H9 (cell line): ENCODE measurements around the gene SPECC1. TPM values are rescaled to one million over a fixed set of nuclear protein-coding genes. Genes with fewer than 3 reads are reported as not detected.

Experiments used
- DNase-seq: peaks from one replicate; pipeline ENCODE4 v3.0.0-alpha.2; 2017
- H2AFZ ChIP-seq: one replicate; pipeline ENCODE4 v1.6.1; 2013; ENCODE audit warnings: mild to moderate bottlenecking, low read length, control low read depth, moderate library complexity
- H2AK5ac ChIP-seq: 2 replicates; pipeline ENCODE4 v1.6.1; 2013; ENCODE audit warnings: low read length, control low read depth, mixed read lengths; ENCODE audit not compliant: insufficient read length
- H2BK120ac ChIP-seq: one replicate; pipeline ENCODE4 v1.6.1; 2013; ENCODE audit warnings: low read depth, mild to moderate bottlenecking, low read length, control low read depth, inconsistent platforms; ENCODE audit not compliant: poor library complexity, severe bottlenecking
- H2BK12ac ChIP-seq: 2 replicates; pipeline ENCODE4 v1.6.1; 2013; ENCODE audit warnings: low read length, control low read depth, mixed read lengths, low read depth; ENCODE audit not compliant: insufficient read length
- H2BK15ac ChIP-seq: 2 replicates; pipeline ENCODE4 v1.6.1; 2013; ENCODE audit warnings: low read depth, low read length, control low read depth
- H2BK20ac ChIP-seq: one replicate; pipeline ENCODE4 v1.6.1; 2013; ENCODE audit warnings: low read depth, mild to moderate bottlenecking, low read length, control low read depth, inconsistent platforms; ENCODE audit not compliant: poor library complexity, severe bottlenecking
- H2BK5ac ChIP-seq: 2 replicates; pipeline ENCODE4 v1.6.1; 2013; ENCODE audit warnings: low read length, control low read depth, mixed read lengths; ENCODE audit not compliant: insufficient read length
- H3K14ac ChIP-seq: 2 replicates; pipeline ENCODE4 v1.6.1; 2013; ENCODE audit warnings: low read length, control low read depth; ENCODE audit not compliant: insufficient read depth
- H3K18ac ChIP-seq: 2 replicates; pipeline ENCODE4 v1.6.1; 2013; ENCODE audit warnings: low read depth, mild to moderate bottlenecking, mixed read lengths, low read length, control low read depth; ENCODE audit not compliant: insufficient read length
- H3K23ac ChIP-seq: 2 replicates; pipeline ENCODE4 v1.6.1; 2013; ENCODE audit warnings: low read length, control low read depth, mixed read lengths, low read depth; ENCODE audit not compliant: insufficient read length
- H3K23me2 ChIP-seq: 2 replicates; pipeline ENCODE4 v1.6.1; 2013; ENCODE audit warnings: low read depth, mild to moderate bottlenecking, mixed read lengths, low read length, control low read depth; ENCODE audit not compliant: insufficient read length, poor library complexity, severe bottlenecking
- H3K27ac ChIP-seq: 2 replicates; pipeline ENCODE4 v1.5.1; 2013; ENCODE audit warnings: low read length, control low read depth, mixed read lengths, low read depth; ENCODE audit not compliant: insufficient read length
- H3K27me3 ChIP-seq: 2 replicates; pipeline ENCODE4 v1.6.1; 2013; ENCODE audit warnings: low read length, control low read depth, inconsistent platforms; ENCODE audit not compliant: insufficient read depth
- H3K4ac ChIP-seq: 2 replicates; pipeline ENCODE4 v1.6.1; 2013; ENCODE audit warnings: low read depth, mild to moderate bottlenecking, control low read depth, inconsistent platforms, low read length, moderate library complexity
- H3K4me1 ChIP-seq: 2 replicates; pipeline ENCODE4 v1.6.1; 2013; ENCODE audit warnings: low read length, control low read depth, inconsistent platforms; ENCODE audit not compliant: insufficient read depth
- H3K4me2 ChIP-seq: 2 replicates; pipeline ENCODE4 v1.6.1; 2013; ENCODE audit warnings: low read length, control low read depth, mixed read lengths; ENCODE audit not compliant: insufficient read length, insufficient read depth
- H3K56ac ChIP-seq: 2 replicates; pipeline ENCODE4 v1.6.1; 2013; ENCODE audit warnings: low read depth, mild to moderate bottlenecking, mixed read lengths, low read length, control low read depth; ENCODE audit not compliant: insufficient read length
- H3K79me1 ChIP-seq: 2 replicates; pipeline ENCODE4 v1.6.1; 2013; ENCODE audit warnings: low read depth, mild to moderate bottlenecking, moderate library complexity, low read length, control low read depth, inconsistent platforms; ENCODE audit not compliant: insufficient read depth, poor library complexity, severe bottlenecking
- H3K79me2 ChIP-seq: 2 replicates; pipeline ENCODE4 v1.6.1; 2013; ENCODE audit warnings: low read length, control low read depth, inconsistent platforms; ENCODE audit not compliant: insufficient read depth
- H3K9ac ChIP-seq: 2 replicates; pipeline ENCODE4 v1.6.1; 2013; ENCODE audit warnings: low read length, control low read depth, mixed read lengths; ENCODE audit not compliant: insufficient read length; ENCODE audit errors: extremely low read depth
- H3K9me3 ChIP-seq: one replicate; pipeline ENCODE4 v1.6.1; 2013; ENCODE audit warnings: low read depth, low read length, inconsistent platforms; ENCODE audit not compliant: control insufficient read depth
- H3T11ph ChIP-seq: one replicate; pipeline ENCODE4 v1.6.1; 2013; ENCODE audit warnings: mild to moderate bottlenecking, low read length, control low read depth, inconsistent platforms
- H4K20me1 ChIP-seq: one replicate; pipeline ENCODE4 v1.6.1; 2013; ENCODE audit not compliant: control insufficient read depth, insufficient read length, insufficient read depth
- H4K5ac ChIP-seq: 2 replicates; pipeline ENCODE4 v1.6.1; 2013; ENCODE audit warnings: low read depth, mild to moderate bottlenecking, mixed read lengths, low read length, control low read depth; ENCODE audit not compliant: insufficient read length
- H4K8ac ChIP-seq: replicated peaks from 2 replicates; pipeline ENCODE4 v1.6.1; 2013; ENCODE audit warnings: low read length, control low read depth, mixed read lengths, low read depth; ENCODE audit not compliant: insufficient read length
- H4K91ac ChIP-seq: 2 replicates; pipeline ENCODE4 v1.6.1; 2013; ENCODE audit warnings: low read depth, mild to moderate bottlenecking, moderate library complexity, mixed read lengths, low read length, control low read depth; ENCODE audit not compliant: insufficient read length
- H3K27ac Mint-ChIP-seq, 3 experiments: 2 replicates in 2 of 3; 3 replicates in 1 of 3; pipeline ENCODE4 v1.8.0; 2020 to 2021; ENCODE audit warnings: mixed read lengths in 3 of 3, mild to moderate bottlenecking in 1 of 3, moderate library complexity in 1 of 3
- H3K27me3 Mint-ChIP-seq: 2 replicates; pipeline ENCODE4 v1.8.0; 2021; ENCODE audit warnings: low read depth, mild to moderate bottlenecking, moderate library complexity, mixed read lengths
- H3K36me3 Mint-ChIP-seq, 3 experiments: 2 replicates in 2 of 3; 3 replicates in 1 of 3; pipeline ENCODE4 v1.8.0; 2020 to 2021; ENCODE audit warnings: low read depth in 3 of 3, mixed read lengths in 3 of 3; ENCODE audit not compliant: insufficient read depth in 1 of 3
- H3K4me1 Mint-ChIP-seq, 2 experiments: 2 replicates each; pipeline ENCODE4 v1.8.0; 2020; ENCODE audit warnings: mixed read lengths in 2 of 2
- H3K4me3 Mint-ChIP-seq, 2 experiments: 2 replicates in 1 of 2; 3 replicates in 1 of 2; pipeline ENCODE4 v1.8.0; 2020 to 2021; ENCODE audit warnings: mild to moderate bottlenecking in 2 of 2, mixed read lengths in 2 of 2, moderate library complexity in 1 of 2
- H3K9me3 Mint-ChIP-seq, 2 experiments: 2 replicates in 1 of 2; 3 replicates in 1 of 2; pipeline ENCODE4 v1.8.0; 2020; ENCODE audit warnings: mild to moderate bottlenecking in 2 of 2, mixed read lengths in 2 of 2, moderate library complexity in 1 of 2
- CTCF ChIP-seq: fragments of 200-600 bp; sonication (generic); conservative IDR thresholded peaks from 3 replicates; pipeline ENCODE4 v1.8.0; 2021; ENCODE audit warnings: antibody characterized with exemption, mild to moderate bottlenecking
- WGBS: extraction: QIAGEN DNeasy Blood & Tissue Kit; methylation state at CpG from one replicate; pipeline ENCODE4 v1.1.7; 2013; ENCODE audit warnings: missing lambda C conversion rate, low lambda C conversion rate, mixed read lengths; ENCODE audit not compliant: insufficient read length; ENCODE audit errors: extremely low coverage; 5-methylcytosine and 5-hydroxymethylcytosine counted together
- total RNA-seq: library from RNA; stranded (reverse); gene quantifications from 2 replicates; pipeline ENCODE4 v1.2.1, GENCODE V29; 2021

The SPECC1 gene
- total RNA-seq, 1 experiment from 2014 or later: 65.7 TPM

- no peak overlapping the region for H2AFZ ChIP-seq
- H2BK5ac ChIP-seq: no peak overlapping the region
- Mint-ChIP-seq H3K4me3 (no peak overlapping the region), H3K4me1 (peaks cover 25 to 26% of the 10 kb centered on the region in 2 experiments), H3K9me3 (no peaks in the 10 kb centered on the region), H3K27me3 (no peaks in the 10 kb centered on the region; the same call in 1 of the 2 replicates), H3K27ac (peak overlapping the region in 1 of 3 experiments; percentile 57; a peak in 1 of 7 replicates), H3K36me3 (peaks cover 30 to 49% (median 47%) of the 10 kb centered on the region in 3 experiments; a peak in 6 of 7 replicates)
- H2BK15ac ChIP-seq: no peak overlapping the region
- no peak for DNase-seq
- H2BK12ac ChIP-seq: no peak overlapping the region
- H3K9me3 ChIP-seq: no peaks in the 10 kb centered on the region
- H3K9ac ChIP-seq: no peak overlapping the region
- H3K79me2 ChIP-seq: no peaks in the 10 kb centered on the region
- no CpG with 5 or more reads among the region's 6 CpGs for WGBS
- H3K18ac ChIP-seq: no peak overlapping the region
- no peak overlapping the region for H3K4me2 ChIP-seq
- peaks cover 6% of the 10 kb centered on the region for H3K4me1 ChIP-seq
- no peak for TF ChIP-seq CTCF
- H3K23ac ChIP-seq: no peak overlapping the region
- no peak overlapping the region for H3K27ac ChIP-seq
- H3T11ph ChIP-seq: no peak overlapping the region
- no peak overlapping the region for H2BK20ac ChIP-seq
- no peak overlapping the region for H2BK120ac ChIP-seq
- H3K14ac ChIP-seq: no peak overlapping the region
- H2AK5ac ChIP-seq: no peak overlapping the region
- H4K5ac ChIP-seq: no peak overlapping the region
- no peak overlapping the region for H3K4ac ChIP-seq
- H3K23me2 ChIP-seq: no peaks in the 10 kb centered on the region
- no peak overlapping the region for H4K91ac ChIP-seq
- no peaks in the 10 kb centered on the region for H3K27me3 ChIP-seq
- no peaks in the 10 kb centered on the region for H4K20me1 ChIP-seq
- no peak overlapping the region for H4K8ac ChIP-seq
- H3K56ac ChIP-seq: no peak overlapping the region
- H3K79me1 ChIP-seq: no peaks in the 10 kb centered on the region
Observed at GRCh38 chr17:20260268-20260667, 251.1 kb downstream of the SPECC1 start.
